GM21423 (cell line): ENCODE results near the gene SS18L1.

Source experiments
- ATAC-seq: cut with Tn5 transposase; IDR thresholded peaks from one replicate; pipeline ENCODE4 v1.9.1; 2021; ENCODE audit warnings: mild to moderate bottlenecking, moderate library complexity; ENCODE audit not compliant: unreplicated experiment

Gene SS18L1

GRCh38 chr20:62119591-62120364 is 23.8 kb upstream of the SS18L1 start:
- no peak for ATAC-seq

GRCh38 chr20:62120365-62120762 is 23.2 kb upstream of the SS18L1 start:
- ATAC-seq = no peak

DNA sequence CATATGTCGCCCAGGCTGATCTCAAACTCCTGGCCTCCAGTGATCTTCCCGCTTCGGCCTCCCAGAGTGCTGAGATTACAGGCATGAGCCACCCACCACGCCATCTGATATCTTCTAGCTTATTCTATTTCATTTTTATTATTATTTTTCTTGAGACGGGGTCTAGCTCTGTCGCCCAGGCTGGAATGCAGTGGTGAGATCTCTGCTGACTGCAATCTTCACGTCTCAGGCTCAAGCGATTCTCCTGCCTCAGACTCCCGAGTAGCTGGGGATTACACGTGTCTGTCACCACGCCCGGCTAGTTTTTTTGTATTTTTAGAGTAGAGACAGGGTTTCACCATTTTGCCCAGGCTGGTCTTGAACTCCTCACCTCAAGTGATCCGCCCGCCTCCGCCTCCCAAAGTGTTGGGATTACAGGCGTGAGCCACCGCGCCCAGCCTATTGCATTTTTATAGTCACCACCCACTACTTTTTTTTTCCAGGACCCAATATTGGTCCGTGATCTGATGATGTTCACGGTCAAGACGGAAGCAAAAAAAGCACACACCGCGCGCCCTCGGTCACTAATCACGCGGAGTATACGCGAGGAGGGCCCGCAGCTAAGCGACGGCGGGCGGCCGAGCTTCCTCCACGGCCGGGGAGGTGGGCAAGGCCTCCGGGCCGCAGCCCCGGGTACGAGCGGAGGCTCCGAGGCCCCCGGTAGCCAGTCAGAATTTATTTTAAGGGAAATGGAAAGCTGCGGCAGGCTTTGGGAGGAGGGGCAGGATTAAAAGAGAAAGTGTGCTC is 22.4 kb upstream of the SS18L1 start:
- ATAC-seq = peak; percentile 13

GRCh38 chr20:62121776-62122653 is 21.6 kb upstream of the SS18L1 start, which contains the start of gene LSM14B:
Gene LSM14B, plus strand, starts transcription at chr20:62122475. Its CDS starts 192 bp downstream, at chr20:62122667.
- peak; percentile 78 for ATAC-seq

DNA sequence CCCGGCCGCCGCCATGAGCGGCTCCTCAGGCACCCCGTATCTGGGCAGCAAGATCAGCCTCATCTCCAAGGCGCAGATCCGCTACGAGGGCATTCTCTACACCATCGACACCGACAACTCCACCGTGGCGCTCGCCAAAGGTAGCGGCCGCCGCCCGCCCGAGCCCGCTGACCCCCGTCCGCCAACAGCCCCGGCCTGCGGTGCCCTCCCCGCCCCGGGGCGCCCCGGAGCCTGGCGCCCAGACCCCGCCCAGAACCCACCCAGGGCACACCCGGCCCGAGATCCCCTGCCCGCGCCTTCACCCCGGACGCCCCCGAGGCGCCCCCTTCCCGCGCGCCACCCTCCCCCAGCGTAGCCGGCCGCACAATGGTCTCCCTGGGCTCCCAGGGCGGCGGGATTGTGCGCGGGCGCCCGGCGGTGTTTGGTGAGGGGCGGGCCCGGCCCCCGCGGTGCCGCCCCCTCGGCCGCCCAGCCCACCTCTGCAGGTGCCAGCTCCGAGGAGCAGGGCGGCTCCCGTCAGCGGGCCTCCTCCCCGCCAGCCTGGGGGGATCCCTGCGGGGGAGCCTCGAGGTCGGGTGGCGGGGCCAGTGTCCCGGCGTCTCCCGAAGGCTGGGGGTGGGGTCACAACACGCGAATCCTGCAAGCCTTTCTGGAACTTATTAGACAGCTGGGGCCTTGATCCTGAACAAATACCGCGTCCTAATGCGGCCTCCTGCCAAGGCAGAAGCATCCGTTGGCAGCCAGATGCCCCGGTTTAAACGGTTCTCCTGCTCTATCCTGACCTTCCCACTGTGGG is 20.7 kb upstream of the SS18L1 start:
- peak; percentile 10 for ATAC-seq

DNA sequence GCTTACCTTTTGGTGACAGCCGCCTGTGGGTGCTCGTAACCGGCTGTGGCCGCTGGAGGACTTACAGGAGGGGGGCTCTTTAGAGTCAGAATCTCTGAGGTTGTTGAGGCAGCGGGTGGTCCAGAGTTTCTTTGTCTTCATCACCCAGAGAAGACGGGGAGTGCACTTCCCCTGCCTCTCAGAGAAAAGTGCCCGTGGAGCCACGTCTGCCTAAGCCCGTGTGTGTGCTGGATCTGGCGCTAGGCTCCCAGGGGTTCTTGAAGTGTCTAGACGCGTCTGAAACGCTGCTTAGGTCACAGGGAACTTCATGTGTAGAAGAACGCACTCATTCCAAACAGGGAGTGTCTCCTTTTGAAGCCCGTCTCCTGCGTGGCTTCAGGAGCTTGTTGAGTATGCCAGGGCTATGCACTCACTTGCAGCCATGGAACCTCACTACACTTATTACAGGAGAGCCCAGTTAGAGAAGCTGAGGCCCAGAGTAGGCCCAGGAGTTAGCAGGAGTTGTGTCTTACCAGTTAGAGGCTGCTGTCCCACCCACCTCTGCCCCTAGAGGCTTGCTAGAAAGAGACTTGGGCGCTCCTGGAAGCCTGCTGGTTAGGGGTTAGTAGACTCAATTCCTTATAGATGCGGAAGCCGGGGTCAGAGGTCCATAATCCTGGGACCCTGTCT is 20.0 kb upstream of the SS18L1 start:
- no peak for ATAC-seq

DNA sequence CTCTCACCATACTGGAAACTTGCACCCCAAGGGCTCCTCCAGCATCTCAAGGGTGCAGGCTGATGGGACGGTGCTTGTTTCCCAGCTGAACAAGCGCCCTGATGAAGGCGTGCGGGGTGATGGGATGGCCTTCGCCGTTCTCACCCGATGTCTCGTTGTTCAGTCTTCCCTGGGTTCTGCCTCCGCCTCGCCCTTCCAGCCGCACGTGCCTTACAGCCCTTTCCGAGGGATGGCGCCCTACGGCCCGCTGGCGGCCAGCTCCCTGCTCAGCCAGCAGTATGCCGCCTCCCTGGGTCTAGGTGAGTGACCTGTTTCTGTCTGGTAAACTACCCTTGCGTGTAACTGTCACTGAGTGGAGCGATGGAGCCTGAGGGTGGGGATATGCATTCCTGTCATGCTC is 17.4 kb upstream of the SS18L1 start:
- ATAC-seq = no peak

DNA sequence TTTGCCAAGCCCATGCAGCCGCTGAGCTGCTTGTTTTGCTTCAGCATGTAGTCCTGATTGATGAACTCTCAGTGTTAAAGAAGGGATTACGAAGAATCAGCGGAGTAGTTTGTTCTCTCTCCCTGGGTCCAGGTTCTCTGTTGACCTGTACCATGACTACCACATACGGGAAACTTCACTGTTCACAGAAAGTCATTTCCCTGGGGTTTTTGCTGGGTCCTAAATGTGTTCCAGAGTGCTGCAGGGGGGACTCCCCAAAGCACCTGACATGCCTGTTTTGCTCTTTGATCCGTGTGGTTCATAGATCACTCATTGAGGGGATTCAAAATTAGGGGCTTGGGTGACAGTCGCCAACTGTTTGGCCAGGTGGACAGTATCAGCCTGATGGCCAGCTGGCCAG is 15.8 kb upstream of the SS18L1 start:
- no peak for ATAC-seq

DNA sequence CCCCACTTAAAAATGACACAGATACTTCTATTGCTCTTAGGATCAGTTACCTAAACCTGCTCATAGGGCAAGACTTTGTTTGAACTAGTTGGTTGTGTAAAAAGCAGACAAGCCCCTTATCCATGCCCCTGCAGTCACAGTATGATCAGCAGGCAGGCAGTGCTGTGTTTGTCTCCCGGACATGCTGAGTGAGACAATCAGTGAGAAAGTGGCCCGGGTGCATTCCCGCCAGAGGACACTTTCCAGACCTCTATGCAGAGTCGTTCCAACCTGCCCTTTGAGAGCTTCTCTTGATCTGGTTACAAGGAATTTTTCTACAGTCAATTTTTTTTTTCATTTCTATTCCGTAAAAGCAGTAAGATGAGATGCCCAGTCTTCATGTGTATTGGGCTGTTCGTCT is 15.1 kb upstream of the SS18L1 start:
- ATAC-seq = no peak

- no peak for ATAC-seq
Observed at GRCh38 chr20:62129731-62130531, 13.6 kb upstream of the SS18L1 start.

GRCh38 chr20:62131560-62132320 is 11.8 kb upstream of the SS18L1 start:
- ATAC-seq = no peak

DNA sequence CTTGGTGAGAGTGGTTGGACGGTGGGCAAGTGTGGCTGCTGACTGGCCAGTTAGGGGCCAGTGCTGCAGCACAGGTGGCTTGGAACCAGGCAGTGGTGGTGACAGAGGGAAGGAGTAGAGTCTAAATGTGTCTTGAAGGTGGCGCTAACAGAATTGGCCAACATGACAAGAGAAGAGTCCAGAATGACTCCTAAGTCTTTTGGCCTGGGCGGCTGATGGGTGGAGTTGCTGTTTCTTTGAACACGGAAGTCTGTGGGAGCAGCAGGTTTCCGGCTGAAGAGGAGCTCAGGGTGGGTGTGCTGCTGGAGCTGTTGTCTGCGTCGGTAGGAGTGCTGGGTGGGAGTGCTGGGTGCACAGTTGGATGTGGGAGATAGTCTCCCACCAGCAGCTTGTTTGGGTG is 11.1 kb upstream of the SS18L1 start:
- ATAC-seq = no peak

DNA sequence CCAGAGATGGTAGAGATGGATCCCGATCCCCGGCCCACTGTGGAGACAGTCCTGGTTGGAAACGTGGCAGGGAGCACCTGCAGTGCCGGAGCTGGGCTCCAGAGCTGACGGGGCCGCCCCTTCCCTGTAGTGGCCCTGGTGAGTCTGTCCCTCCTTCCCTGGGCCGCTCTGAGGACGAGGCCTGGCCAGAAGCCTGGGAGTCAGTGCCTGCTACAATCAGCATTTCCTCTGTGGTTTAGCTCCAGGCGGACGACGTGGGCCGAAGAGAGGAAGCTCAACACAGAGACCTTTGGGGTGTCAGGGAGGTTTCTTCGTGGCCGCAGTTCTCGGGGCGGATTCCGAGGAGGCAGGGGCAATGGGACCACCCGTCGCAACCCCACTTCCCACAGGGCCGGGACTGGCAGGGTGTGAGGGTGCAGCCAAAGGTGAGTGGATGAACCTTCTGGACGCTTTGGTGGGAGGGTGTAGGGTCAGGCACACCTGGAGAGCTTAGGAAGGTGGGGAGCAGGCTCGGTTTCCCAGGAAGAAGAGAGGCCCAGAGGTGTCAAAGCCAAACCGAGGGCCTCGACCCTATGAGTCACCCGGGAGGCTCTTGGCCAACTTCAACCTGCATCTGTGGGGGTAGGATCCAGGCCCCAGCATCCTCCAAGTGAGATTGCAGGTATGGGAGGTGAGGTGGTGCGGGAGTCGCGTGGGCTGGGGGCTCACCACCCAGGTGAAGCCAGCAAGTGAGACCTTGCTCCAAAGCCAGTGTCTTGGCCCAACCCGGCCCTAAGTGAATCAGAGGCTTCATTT is 10.3 kb upstream of the SS18L1 start:
- ATAC-seq = no peak

DNA sequence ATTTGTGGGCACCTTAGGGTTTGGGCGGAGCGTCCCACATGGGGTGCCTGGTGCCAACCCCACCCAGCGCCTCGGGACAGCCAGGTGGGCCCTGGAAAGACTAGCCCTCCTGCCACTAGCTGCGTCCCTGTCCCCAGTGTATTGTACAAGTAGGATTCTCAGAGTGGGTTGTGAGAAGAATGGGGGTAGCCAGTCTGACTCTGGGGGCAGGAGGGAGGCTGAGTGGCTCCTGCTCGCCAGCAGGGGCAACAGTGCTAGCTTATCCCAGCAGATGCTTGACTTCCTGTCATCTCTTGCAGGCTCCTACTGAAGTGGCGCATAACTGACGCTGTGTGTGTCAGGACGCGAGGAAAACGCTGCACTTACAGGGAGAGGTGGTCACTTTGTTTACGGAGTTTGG is 9.7 kb upstream of the SS18L1 start:
- ATAC-seq = no peak

DNA sequence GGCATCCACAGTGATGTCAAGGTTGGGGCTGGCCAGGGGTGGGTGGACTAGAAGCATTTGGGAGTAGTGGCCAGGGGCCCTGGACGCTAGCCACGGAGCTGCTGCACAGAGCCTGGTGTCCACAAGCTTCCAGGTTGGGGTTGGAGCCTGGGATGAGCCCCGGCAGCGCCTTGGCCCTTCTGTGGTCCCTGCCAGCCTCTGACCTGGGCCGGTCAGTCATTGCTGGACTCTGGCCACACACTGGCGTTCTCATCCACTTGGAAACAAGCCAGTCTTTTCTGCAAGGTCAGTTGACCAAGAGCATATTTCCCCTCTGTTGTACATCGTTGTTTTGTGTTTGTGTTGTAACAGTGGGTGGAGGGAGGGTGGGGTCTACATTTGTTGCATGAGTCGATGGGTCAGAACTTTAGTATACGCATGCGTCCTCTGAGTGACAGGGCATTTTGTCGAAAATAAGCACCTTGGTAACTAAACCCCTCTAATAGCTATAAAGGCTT is 8.8 kb upstream of the SS18L1 start:
- no peak for ATAC-seq

GRCh38 chr20:62135573-62136266 is 7.8 kb upstream of the SS18L1 start:
- no peak for ATAC-seq
